GM23248 (cell line): Measurements from ENCODE around the gene HEG1.

ENCODE experiments used
- EZH2 ChIP-seq: fragments of 200-600 bp; sonication (generic); IDR thresholded peaks from 2 replicates; pipeline ENCODE4 v1.6.1; 2018; ENCODE audit warnings: antibody characterized with exemption, mild to moderate bottlenecking; ENCODE audit not compliant: insufficient read depth, poor library complexity, severe bottlenecking
- EZH2phosphoT487 ChIP-seq: fragments of 200-600 bp; sonication (generic); IDR thresholded peaks from 2 replicates; pipeline ENCODE4 v1.6.1; 2018; ENCODE audit warnings: antibody characterized with exemption, moderate library complexity, mild to moderate bottlenecking, low read depth; ENCODE audit not compliant: insufficient read depth

DNA sequence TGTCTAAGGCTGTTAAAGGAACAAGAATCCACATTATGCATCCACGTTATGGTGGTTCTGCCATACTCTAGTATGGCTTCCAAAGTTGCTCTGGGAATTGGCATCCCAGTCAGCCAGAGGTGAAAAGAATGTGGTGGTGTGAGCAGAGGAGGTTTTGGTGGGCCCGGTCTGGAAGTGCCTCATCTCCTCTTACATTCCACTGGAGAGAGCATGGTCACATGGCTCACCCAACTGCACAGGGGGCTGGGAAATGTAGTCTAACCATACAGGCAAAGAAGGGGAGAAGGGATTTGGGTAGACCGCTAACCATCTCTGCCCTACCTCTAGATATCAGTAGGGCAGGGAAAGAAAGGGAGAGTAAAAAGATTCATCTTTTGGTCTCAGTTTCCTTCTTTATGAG, 3.2 kb upstream of the HEG1 start:
- no peak for TF ChIP-seq EZH2
- no peak for TF ChIP-seq EZH2phosphoT487
